GM12873 (cell line): ENCODE data around the gene LTF.

Experiments used
- TF ChIP-seq, protein P1 (sequence below): IDR thresholded peaks from 2 replicates; pipeline ENCODE4 v1.5.1; 2012; ENCODE audit warnings: low read depth, mild to moderate bottlenecking, moderate library complexity, low read length, control low read depth; ENCODE audit not compliant: insufficient read depth; ENCODE audit errors: missing control alignments

Gene LTF

DNA sequence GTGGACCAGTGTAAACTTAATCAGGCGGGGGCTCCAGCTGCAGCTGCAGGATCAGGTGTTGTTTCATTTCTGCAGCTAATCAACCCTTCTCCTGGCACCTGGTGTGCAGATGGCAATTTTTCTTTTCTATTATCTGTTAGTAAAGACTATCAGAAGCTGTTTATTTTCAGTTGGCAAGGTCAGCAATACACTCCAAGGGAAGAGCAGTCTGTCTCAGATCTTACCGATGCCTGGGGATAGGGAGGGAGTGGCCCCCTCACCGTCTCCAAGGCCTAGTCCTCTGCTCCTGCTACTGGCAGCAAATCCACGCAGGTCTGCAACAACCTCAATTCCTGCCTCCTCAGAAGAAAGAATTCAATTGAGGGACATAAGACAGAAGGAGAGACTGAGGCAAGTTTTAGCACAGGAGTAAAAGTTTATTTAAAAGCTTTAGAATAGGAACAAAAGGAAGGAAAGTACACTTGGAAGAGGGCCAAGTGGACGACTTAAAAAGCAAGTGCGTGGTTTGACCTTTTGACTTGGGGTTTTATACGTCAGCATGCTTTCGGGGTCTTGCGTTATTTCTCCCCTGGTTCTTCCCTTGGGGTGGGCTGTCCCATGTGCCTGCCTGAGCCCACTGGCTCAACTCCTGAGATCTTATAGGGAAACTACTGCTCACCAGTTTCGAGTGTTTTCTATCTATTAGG is 48.4 kb downstream of the LTF start:
- TF ChIP-seq, protein P1, sequence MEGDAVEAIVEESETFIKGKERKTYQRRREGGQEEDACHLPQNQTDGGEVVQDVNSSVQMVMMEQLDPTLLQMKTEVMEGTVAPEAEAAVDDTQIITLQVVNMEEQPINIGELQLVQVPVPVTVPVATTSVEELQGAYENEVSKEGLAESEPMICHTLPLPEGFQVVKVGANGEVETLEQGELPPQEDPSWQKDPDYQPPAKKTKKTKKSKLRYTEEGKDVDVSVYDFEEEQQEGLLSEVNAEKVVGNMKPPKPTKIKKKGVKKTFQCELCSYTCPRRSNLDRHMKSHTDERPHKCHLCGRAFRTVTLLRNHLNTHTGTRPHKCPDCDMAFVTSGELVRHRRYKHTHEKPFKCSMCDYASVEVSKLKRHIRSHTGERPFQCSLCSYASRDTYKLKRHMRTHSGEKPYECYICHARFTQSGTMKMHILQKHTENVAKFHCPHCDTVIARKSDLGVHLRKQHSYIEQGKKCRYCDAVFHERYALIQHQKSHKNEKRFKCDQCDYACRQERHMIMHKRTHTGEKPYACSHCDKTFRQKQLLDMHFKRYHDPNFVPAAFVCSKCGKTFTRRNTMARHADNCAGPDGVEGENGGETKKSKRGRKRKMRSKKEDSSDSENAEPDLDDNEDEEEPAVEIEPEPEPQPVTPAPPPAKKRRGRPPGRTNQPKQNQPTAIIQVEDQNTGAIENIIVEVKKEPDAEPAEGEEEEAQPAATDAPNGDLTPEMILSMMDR = no peak

DNA sequence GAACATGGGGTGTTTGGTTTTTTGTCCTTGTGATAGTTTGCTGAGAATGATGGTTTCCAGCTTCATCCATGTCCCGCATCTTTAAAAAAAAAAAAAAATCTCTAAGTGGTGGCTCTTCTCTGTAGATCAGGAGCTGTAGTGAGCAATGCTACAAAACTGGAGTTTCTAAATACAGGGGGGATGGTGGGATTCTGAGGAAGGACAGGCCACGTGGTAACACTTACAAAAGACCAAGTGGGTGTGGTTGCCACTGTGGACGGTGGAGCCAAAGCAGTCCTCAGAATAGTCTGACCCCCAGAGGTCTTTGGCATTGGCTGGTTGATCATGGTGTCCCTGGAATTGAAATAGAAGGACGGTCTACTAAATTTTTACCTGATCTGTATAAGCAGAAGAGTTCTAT is 50.0 kb downstream of the LTF start:
- TF ChIP-seq, protein P1 = no peak

DNA sequence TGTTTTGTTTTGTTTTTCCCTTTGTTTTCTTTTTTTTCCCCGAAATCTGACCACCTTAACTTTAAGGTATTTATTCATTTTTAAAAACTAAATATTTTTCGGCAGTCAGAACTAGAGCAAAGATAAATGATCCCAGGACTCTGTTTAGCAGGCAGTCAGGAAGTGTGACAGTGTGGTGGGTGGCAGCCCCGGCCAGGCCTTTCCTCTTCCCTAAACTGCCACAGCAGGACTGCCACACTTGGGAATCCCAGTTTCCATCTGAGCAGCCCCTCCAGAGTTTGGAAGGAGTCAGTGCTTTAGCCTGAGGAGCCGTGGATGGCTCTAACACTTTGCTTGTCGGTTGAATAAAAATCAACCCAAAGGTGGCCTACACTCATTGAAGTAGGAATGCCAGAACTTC is 50.8 kb downstream of the LTF start:
- TF ChIP-seq, protein P1 = no peak

DNA sequence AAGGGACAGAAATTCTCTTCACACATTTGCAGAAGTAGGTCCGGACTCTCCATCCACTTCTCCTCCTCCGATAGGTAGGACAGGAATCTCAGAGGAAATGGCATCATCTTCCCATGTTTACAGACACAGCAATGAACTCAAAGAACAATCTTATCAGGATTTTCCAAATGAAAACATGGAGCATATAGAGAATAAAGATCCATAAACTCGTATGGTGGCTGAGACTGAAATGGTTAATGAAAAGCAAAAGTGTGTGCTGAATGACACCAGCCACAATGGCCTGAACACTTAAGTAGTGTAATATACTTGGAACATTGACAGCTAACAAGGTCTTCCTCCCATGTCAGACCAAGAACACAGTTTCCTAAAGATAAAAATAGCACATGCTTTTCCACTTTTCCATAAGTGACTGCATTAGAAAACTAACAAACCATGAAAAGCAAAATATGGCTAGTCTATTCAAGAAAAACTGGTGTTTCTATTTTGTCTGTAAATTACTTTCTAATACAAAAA is 51.9 kb downstream of the LTF start:
- TF ChIP-seq, protein P1 = no peak

DNA sequence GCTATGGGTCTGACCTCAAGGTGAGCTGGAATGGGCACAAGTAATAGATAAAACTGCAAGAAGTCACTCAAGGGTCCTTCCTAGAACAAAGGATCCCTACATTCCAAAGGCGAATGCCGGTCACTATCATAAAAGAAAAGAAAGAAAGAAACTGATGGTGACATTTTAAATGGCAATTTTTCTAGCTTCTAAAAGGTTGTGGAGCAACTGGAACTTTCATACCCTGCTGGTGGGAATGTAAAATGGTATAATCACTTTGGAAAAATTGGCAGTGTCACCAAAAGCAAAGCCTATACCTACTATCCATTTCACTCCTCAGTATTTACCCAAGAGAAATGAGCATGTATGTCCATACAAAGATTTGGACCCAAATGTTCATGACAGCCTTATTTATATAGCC is 53.4 kb downstream of the LTF start:
- TF ChIP-seq, protein P1 = no peak

DNA sequence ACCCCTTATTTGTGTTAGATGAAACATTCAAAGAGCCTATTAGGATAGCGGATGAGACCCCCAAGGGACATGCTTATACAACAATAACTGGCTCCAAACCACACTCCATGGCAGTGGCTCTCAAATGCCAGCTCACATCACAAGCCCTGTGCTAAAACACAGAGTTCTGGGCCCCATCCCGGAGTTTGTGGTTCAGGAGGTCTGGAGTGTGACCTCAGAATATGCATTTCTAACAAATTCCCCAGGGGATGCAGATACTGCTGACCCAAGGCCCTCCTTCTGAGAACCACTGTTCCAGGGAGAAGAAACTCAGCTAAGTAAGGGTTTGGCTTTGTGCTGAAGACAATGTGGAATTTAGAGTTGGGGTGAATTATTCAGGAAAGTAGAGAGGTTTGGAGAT is 54.0 kb downstream of the LTF start:
- TF ChIP-seq, protein P1 = no peak

DNA sequence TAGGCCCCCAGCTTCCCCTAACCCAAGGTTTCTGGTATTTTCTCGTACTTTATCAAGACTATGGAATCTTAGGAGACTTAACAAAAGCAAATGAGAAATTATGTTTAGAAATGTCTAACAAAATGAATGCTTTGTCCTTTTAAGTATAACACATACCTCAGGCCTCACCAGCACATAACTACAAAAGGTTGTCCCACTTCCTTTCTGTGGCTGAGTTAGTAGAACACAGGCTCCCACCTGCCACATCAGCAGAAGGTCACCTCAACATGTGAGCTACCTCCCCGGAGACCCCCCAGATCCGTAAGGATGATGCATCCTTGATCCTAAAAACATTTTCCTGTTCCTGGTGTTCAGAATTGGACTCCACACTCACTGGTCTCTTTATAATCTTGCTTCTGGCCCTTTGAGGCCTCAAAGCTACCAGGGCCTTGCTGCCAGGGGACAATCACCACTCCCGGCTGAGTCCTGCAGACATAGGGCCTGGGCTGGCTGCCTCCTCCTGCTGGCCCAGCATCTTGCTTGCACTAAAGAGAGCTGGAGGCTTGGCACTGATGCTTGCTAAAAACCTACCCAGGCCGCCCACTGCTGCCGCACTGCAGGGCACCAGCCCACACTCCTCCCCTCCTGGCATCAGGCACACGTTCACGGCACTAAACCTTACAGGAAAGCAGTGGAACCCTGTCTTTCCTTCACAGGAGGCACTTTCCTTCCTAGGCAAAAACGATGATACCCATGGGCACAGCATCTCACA is 54.8 kb downstream of the LTF start:
- TF ChIP-seq, protein P1 = no peak
